HG03442 (cell line): ENCODE data around the gene COL24A1.

Experiments
- ATAC-seq: cut with Tn5 transposase; IDR thresholded peaks from one replicate; pipeline ENCODE4 v1.9.1; 2021; ENCODE audit warnings: mild to moderate bottlenecking, moderate library complexity; ENCODE audit not compliant: unreplicated experiment

Gene COL24A1

GRCh38 chr1:86156566-86157455 lies at the start of gene COL24A1:
Gene COL24A1 (minus strand): TSS chr1:86156772. CDS start chr1:86156396, 376 bp downstream.
- ATAC-seq, result no peak

DNA sequence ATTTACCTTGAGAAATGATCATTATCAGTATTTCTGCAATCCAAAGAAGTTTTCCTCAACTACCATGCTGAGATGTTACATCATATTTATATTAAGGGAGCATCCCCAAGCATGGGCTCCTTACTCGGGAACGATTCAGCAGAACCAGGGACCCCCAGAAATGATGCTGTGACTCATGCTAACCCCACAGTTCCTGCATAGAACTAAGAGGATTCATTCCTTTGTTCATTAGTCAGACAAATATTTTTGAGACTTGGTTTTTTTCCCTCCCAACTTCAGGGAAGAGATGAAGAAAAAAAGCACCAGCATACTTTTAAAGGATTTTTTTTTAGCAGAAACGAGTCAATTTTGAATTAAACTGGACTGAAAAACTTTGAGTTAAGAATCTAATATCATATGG lies 49.2 kb upstream of the COL24A1 start:
- ATAC-seq, result no peak

DNA sequence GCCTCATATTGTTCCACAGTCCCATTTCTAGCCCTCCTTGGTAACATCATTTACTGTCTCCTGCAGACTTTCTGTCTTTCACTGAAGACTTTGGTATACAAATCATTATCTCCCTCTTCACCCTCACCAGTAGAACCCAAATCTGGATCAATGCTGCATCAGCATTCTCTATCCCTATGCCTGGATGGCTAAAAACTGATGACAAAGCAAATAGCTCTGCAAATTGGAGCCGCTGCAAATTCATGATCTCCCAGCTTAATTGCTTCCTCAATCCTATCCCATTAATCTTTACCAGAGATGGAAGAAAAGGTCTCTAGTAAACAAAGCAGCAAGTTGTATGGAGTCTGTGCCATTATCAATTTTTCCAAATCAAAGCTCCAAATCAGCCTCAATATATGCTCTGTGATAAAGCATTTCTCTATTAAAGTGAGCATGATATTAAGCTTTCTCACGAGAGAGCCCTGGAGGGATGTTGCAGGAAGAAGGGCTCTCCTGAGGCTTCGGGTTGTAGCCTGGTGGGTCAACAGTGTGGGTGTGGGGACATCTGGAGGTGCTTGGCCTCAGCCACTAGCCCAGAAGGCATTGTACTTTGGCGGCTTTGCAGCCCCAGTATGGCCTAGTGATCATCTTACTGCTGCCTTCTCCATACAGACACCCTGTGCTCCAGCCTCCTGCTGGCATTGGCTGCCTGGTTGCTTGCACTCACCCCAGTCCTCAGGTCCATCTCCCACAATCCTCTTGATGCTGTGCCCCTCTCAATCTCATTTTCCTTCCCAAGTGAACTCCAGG lies 46.2 kb upstream of the COL24A1 start:
- no peak for ATAC-seq

DNA sequence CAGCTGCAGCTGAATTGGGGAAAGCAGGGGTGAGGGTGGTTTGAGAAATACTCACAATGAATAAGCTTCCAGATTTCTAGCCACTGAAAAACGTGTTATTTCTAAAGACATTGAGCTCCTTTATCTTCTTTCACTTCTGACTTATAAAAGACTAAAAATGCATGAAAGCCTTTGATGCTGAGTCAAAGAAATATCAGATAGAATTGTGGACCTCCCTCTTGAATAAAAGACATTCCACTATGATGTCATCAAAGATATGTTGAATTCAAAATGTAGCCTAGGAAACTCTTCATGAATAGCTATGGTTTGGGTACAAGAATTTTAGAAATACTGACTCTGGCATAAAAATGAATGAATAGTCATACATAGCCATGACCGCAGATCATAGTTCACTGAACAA lies 44.7 kb upstream of the COL24A1 start:
- ATAC-seq, result no peak

DNA sequence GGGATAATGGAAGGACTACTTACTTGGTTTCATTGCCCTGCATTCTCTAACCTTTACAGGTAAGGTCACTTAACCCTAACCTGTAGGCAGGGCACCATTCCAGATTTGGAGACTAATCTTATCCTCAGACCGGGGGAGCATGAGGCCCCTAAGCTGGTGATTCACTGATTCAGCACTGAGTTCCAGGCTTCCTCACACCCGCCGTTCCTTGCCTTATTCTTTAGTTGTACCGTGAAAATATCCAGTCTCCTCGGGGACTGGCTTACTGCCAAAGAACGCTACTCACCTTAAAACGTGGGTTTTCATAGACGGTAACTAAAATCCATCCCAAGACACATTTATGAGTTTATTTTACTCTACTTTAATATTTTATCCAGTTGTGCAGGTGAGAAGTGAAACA lies 44.3 kb upstream of the COL24A1 start:
- no peak for ATAC-seq

GRCh38 chr1:86197206-86197855 lies 40.8 kb upstream of the COL24A1 start:
- no peak for ATAC-seq

DNA sequence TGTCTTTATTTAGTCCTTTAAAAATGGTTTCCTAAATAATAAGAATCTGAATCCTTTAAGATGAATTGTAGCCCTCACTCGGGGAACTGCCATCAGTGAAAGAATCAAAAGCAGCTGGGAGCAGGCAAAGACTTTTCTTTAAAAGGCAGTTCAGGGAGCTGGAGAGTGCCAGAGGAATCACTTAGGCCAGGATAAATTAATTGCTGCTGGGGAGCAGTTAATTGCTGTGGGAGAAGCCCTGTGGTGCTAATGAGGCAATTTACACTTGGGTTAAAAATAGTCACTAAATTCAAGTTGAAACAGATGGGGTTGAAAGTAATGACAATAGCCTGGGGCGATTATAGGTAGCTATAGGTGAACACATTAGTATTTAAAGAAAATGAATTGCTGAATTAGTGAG lies 38.7 kb upstream of the COL24A1 start:
- no peak for ATAC-seq

DNA sequence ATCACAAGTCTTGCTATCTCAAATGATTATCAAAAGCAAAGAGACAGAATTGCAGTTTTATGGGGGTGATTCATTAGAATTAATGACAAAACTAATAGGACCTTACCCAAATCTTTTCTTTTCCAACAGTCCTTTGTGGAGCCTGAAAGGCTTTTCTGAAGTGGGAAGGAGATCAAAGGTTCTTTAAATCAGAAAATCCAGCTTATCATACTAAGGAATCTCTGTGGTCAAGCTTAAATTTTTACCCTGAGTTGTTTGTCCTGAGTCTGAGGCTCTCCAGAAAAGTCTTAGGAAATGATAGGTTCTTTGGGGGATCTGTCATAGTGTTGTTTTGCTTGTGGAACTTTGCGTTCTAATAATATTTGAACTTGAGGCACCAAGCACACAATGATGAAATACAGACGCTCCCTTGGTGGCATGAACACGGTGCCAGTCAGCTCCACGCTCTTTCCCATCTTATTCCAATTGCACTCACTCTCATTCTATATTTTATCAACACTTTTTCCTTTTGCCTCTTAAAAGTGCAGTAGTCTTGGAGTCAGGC lies 38.0 kb upstream of the COL24A1 start:
- no peak for ATAC-seq

DNA sequence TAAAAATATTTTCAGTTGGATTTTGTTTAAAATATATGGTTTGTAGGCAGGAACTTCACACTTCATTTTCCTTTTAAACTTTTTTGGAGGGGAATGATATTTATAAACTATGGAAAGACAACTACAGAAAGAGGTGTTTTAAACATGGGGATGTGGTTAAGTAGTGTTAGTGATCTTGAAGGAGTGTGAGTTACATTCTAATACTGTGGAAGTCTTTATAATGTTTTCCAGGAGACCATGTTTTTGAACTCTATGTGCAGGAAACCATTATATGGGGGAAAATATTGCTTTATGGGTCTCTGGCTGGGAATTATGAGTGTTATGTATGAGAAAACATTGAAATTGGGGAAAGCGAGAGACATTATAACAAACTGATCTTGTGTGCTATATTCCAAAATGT lies 35.8 kb upstream of the COL24A1 start:
- no peak for ATAC-seq

DNA sequence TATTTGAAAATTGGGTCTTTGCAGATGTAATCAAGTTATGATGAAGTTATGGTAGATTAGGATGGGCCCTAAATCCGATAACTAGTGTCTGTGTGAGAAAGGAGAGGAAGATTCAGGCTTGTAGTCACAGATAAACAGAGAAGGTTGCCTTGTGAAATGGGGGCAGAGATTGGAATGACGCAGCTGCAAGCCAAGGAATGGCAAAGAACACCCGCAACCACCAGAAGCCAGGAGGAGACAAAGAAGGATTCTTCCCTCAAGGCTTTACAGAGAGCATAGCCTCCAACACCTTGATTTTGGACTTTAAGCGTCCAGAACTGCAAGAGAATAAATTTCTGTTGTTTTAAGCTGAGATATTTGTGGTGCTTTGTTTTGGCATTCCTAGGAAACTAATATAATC lies 35.4 kb upstream of the COL24A1 start:
- no peak for ATAC-seq

- no peak for ATAC-seq
These were observed 34.3 kb upstream of the COL24A1 start for GRCh38 chr1:86190873-86191272.

GRCh38 chr1:86184426-86184825 lies 27.9 kb upstream of the COL24A1 start:
- no peak for ATAC-seq

DNA sequence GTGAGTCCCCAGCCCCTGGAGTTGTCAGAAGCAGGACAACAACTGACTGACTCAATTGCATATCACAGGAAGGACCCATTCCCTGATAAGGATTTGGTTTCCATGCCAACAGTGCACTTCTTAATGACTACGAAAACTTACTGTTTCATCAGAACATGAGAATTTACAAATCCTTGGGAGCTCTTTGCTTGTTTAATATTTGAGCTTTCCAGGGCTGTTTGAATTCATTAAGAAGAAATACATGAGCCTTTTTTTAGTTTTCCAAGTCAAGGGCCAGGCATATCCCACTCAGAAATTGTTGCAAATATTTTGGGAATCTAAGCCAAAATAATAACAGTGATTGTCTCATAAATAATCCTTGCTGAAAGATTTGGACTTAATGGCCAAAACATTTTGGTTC lies 27.2 kb upstream of the COL24A1 start:
- ATAC-seq, result no peak

DNA sequence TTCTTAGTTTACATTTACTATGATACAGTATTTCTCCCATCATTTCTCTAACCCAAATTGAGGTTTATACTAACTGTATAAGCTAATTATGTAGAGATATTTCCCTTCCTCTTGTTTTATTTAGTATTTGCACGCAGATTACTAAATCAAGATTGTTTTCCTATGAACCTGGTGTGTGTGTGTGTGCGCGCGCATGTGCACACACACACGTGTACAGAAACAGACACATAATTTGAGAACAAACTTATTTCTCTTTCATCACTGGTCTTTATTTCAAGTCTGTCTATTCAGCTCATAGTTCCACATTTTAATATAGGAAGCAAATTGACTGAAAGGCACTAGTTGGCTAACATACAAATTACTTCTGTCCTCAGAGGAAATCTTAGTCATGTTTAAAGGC lies 19.7 kb upstream of the COL24A1 start:
- no peak for ATAC-seq

- no peak for ATAC-seq
These were observed 19.2 kb upstream of the COL24A1 start for GRCh38 chr1:86175756-86176155.

DNA sequence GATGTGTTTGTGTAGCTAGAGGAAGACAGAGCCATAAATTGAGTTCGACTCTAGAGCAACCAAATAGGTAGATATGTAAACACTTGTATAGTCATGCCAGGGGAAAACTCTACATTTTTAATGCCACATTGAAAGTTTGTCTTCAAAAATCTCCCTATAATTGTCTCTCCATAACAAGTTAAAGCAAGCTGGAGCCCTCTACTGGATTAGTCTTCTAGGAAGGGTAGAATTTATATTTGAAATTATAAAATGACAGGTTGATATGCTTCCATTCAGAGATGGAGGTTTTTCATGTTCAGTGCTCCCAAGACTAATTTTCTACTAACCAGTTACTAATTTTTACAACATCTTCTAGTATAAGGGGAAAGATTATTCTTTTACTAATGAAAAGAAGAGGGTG lies 13.1 kb upstream of the COL24A1 start:
- ATAC-seq, result no peak

- ATAC-seq, result no peak
These were observed 3.2 kb upstream of the COL24A1 start for GRCh38 chr1:86159800-86160199.

- no peak for ATAC-seq
These were observed 586 bp downstream of the COL24A1 start for GRCh38 chr1:86155807-86156565.

DNA sequence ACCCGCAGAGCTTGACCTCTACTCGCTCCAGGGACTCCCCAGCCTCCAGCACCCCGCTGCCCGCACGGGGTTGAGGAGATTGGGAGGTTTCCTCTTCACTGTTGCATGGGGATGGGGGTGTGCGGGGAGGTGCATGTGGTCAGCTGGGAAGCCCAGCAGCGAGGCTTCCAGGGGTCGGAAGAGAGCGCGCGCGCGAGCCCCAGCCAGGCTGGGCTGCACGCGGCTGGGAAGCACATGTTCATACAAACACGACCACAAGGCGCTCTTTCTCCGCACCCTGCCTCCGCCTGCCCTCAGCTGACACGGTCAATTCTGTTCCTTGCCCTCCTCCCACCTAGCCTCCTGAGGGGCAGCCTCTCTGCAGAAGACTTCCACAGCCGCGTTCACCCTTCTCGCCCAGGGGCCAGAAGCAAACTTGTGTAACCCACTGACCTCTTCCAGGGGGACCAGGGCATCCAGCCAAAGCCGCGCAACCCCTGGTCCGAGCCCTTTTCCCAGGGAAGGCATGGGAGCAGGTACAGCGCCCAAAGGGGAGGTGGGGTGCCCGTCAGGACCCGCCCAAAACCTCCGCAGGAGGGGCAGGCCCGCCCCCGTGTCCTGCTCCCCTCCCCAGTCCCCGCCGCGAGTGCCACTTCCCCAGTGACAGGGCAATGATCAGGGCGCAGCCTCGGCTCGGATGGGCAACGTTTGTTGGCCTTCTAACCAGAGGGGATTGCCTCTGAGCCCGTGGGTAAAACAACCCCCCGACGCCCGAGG lies 1.3 kb downstream of the COL24A1 start:
- ATAC-seq, result no peak

GRCh38 chr1:86154571-86155050 lies 2.0 kb downstream of the COL24A1 start:
- ATAC-seq, result no peak
